Fibroblast of pulmonary artery (primary cell): Measurements from ENCODE around the gene MPP7.

Experiments used
- DNase-seq: peaks from one replicate; pipeline ENCODE4 v3.0.0-alpha.2; 2010; ENCODE audit warnings: low read depth
- H3K4me3 ChIP-seq: replicated peaks from 2 replicates; pipeline ENCODE4 v1.5.1; 2011; ENCODE audit warnings: low read depth, mild to moderate bottlenecking, control low read depth, low read length, moderate library complexity
- TF ChIP-seq, protein P1 (sequence below): IDR thresholded peaks from 2 replicates; pipeline ENCODE4 v1.5.1; 2011; ENCODE audit warnings: mild to moderate bottlenecking, control low read depth, low read length, inconsistent platforms; ENCODE audit errors: missing control alignments

Gene MPP7

GRCh38 chr10:28318626-28319025 is 15.8 kb upstream of the MPP7 start:
- no peak overlapping the region for H3K4me3 ChIP-seq
- TF ChIP-seq, protein P1, sequence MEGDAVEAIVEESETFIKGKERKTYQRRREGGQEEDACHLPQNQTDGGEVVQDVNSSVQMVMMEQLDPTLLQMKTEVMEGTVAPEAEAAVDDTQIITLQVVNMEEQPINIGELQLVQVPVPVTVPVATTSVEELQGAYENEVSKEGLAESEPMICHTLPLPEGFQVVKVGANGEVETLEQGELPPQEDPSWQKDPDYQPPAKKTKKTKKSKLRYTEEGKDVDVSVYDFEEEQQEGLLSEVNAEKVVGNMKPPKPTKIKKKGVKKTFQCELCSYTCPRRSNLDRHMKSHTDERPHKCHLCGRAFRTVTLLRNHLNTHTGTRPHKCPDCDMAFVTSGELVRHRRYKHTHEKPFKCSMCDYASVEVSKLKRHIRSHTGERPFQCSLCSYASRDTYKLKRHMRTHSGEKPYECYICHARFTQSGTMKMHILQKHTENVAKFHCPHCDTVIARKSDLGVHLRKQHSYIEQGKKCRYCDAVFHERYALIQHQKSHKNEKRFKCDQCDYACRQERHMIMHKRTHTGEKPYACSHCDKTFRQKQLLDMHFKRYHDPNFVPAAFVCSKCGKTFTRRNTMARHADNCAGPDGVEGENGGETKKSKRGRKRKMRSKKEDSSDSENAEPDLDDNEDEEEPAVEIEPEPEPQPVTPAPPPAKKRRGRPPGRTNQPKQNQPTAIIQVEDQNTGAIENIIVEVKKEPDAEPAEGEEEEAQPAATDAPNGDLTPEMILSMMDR: no peak
- DNase-seq: no peak

DNA sequence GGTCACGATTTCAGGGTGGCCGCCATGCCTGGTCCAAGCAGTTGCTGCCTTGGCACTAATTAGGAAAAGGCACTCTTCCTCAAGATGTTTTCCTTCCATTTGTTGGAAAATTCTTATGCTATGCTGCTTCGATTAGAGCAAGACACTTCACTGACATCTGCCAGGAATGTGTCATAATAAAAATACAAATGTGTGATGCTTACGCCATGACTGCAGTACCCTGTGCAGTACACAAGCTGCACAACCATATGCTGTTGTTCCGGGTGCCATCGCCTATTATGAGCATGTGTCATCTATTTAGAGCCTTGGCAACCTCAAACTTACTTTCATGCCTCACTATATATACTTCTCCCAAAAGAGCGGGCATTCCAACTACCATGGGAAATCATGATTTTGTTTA is 14.9 kb upstream of the MPP7 start:
- no peak overlapping the region for H3K4me3 ChIP-seq
- TF ChIP-seq, protein P1: no peak
- no peak for DNase-seq

- H3K4me3 ChIP-seq: no peak overlapping the region
- TF ChIP-seq, protein P1: no peak
- no peak for DNase-seq
Observed at GRCh38 chr10:28316696-28317095, 13.8 kb upstream of the MPP7 start.

DNA sequence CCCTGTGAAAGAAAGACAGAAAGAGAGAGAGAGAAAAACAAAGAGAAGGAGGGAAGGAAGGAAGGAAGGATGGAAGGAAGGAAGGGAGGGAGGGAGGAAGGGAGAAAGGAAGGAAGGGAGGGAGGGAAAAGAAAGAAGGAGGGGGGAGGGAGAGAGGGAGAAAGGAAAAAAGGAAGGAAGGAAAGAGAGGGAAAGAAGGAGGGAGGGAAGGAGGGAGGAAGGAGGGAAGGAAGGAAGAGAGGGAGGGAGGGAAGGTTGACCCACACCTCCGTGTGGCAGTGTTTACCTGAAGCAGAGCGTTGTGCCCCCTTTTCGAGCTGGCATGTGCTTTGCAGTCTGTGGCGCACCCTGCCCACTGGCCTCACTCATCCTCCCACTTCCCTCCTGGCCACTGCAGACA is 12.3 kb upstream of the MPP7 start:
- H3K4me3 ChIP-seq: no peak overlapping the region
- DNase-seq: no peak
- TF ChIP-seq, protein P1: no peak

DNA sequence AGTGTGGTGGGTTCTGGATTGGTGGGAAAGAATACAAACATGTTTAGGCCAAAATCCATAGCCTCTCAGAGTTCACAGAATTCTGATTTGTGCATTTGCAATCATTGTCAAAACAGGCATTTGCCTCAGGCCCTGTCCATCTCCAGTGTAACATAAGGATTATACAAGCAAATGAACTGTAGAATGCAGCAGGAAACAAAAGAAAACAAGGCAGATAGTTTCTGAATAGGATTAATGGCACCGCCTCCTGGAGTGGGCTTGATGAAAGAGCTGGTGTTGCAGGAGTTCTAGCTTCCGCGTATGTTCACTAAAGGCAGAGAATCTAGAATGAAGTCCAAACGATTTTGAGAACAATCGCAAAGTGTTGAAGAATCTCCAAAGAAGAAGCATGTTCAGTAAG is 11.3 kb upstream of the MPP7 start:
- no peak overlapping the region for H3K4me3 ChIP-seq
- DNase-seq: no peak

DNA sequence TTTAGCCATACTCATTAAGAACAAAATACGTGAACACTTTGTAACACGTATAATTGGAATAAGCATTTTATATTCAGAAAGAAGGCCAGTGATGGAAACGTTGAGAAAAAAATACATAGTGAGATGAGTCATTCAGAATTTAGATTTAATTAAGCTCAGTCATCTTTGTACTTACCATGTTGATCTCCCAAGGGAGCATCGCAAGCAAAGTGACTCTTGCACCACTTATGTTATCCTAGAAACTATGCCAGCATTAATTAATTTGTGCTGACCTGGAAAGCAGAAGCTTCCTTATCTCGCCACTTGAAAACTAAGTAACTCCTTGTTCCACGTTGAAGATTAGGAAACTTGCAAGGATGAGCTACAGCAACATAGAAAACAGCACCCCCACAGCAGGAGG is 9.7 kb upstream of the MPP7 start:
- TF ChIP-seq, protein P1: no peak
- no peak for DNase-seq
- no peak overlapping the region for H3K4me3 ChIP-seq

More for the DNA sequence above, 11.3 kb upstream of the MPP7 start:
- TF ChIP-seq, protein P1: no peak

- H3K4me3 ChIP-seq: no peak overlapping the region
- no peak for DNase-seq
- TF ChIP-seq, protein P1: no peak
Observed at GRCh38 chr10:28311104-28311503, 8.2 kb upstream of the MPP7 start.
